HG03280 (cell line): ENCODE data around the gene NUP85.
"Not testable (repeated sequence)": the region's sequence is repeated elsewhere in the genome, so short reads cannot be mapped to it uniquely, and the experiment has no call there.

Experiments
- ATAC-seq: cut with Tn5 transposase; IDR thresholded peaks from one replicate; pipeline ENCODE4 v1.9.1; 2021; ENCODE audit warnings: mild to moderate bottlenecking, moderate library complexity; ENCODE audit not compliant: unreplicated experiment

The NUP85 gene

DNA sequence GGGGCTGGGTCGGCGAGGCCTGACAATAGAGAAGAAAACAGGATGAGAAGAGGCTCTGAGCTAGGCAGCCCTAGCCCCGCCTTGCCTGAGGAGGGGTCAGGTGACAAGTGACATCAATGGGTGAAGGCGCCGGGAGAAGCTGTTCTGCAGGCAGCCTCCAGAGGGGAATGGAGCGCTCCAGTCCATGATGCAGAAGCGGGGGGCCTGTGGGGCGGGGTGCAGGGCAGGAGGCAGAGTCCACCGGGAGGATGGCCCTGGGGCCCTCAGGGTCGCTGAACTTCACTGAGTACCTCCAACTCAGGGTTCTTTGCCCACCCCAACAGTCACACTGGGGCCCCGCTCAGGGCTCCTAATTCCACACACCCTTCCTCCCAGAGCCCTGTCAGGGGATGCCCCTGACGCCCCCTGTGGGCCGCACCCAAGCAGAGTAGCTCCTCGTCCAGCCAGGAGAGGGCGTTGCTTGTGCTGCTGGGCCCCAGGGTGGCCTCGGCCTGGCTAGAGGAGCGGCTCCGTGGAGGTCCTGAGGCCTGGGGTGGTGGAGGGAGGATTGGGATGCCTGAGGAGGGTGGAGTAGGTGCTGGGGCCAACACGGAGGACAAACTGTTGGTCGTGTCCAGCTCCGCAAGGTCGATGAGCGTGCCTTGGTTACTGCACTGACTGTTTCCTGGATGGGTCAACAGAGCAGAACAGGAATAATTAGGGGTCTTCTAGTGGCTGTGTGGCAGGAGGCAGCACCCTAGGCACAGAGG is 35.1 kb downstream of the NUP85 start:
- no peak for ATAC-seq

DNA sequence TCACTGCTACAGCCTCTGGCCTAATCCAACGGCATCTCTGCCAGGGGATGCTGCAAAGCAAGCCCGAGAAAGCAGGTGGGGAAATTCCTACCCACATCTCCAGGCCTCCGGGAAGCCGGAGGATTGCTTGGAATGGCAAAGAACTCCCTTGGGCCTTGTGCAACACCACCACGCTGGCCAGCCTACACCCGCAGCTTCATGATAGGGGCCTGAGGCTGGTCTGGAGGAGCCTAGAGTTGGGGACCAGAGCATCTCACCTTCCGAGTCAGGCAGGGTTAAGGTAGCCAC is 35.6 kb downstream of the NUP85 start:
- no peak for ATAC-seq

DNA sequence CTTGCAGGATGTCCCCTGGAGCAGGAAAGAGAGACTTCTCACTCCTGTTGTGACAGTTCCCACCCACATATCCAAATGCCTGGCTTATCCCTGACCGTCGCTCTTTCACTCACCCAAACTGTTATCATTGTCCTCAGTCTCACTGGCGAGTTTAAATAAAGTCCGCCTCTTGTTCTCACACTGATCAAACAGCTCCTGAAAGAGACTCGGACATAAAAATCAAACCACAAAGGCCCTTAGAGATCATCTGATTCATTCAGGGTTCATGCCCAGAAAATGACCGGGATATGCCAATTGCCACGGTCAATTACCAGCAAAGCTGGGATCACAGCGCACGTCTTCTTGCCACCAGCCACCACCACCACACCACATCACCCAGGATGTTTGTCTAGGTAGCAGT is 36.0 kb downstream of the NUP85 start:
- no peak for ATAC-seq

DNA sequence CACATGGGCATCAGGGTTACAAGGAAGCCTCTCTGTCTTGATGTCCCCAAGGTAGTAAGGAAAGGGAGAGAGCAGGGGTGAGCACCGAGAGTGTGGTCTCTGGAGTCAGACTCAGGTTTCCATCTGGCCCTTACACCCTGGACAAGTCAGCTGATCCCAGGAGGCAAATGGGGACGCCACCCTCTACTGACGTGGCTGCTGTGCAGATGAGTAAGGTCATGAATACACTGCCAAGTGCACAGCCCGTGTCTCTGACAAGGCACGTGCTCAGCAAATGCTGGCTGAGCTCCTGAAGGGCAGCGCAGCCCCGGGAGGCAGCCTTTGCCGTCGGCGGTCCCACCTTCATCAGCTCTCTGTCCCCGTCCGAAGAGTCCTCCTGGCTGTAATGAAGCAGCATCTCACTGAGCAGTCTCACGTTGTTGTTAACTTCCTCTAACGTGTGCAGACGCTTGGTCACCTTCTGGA is 36.5 kb downstream of the NUP85 start:
- no peak for ATAC-seq

DNA sequence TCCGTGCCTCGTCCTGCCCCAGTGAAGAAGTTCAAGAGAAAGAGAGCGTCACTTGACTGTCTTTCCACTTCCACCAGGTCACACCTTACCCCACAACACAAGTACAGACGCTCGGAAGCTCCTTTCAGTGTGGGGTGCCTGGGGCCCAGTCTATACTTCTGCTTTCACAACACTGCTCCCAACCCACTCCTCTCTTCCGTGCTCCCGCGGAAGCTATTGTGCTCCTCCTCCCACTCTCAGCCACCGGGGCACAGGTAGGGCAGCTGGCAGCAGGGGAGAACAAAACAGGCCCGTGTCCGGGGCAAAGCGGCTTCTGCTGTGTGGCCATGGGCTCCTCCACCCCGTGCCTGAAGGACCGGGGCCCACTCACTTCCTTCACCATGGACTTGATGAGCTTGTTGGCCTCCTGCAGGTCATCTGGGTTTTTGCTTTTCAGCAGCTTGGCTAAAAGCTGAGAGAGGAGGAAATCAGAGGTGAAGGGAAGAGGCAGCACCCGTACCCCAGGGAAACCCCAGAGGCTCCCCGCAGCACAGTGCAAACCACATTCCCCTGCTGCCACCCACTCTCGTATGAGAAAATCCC is 37.1 kb downstream of the NUP85 start:
- ATAC-seq = no peak

DNA sequence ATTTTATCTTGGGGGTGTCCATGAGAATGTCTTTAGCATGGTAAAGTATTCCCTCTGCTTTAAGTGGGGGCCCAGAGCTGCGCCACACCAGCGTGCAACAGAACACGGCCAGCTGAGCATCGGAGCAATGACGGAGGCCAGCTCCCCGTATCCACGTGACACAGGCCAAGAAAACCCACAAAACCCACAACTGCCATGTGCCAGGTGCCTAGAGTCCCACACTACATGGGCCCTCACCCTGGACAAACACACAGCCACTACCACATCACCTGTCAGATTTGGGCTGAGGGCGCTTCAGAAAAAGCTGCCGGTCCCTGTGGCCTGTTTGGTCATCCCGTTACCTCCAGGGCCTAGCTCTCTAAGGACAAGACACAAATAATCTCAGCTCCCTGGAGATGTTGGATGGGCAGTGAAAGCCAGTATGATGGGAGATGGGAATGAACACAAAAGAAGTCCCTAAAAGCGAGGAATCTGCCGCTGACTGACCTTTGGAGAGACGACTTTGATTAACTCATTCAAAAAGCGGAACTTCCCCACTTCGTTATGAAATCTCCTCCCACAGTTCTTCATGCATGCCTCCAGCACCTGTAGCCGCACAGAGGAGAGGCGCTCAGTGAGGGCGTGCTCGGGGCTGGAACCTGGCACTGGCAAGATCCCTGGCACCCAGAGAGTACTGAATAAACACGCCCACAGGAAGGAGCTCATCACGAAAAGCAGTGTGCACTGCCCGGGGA is 38.8 kb downstream of the NUP85 start:
- ATAC-seq = no peak

DNA sequence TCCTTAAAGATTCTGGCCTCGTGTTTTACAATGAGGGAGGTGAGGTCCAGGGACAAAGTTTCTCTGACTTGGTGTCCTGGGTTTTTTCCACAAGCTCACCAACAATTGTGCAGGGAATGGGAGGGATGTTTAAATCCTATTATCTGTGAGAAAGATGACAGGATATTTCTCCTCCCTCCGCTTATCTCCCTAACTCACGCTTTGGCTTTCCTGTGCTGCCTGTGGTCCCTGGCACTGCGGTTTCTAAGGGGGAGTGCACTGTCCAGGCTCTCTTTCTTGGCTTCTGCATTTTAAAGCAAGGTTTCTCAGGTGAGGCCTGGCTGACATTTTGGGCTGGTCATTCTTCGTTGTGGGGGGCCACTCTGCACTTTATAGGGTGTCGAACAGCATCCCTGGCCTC is 39.5 kb downstream of the NUP85 start:
- no peak for ATAC-seq

DNA sequence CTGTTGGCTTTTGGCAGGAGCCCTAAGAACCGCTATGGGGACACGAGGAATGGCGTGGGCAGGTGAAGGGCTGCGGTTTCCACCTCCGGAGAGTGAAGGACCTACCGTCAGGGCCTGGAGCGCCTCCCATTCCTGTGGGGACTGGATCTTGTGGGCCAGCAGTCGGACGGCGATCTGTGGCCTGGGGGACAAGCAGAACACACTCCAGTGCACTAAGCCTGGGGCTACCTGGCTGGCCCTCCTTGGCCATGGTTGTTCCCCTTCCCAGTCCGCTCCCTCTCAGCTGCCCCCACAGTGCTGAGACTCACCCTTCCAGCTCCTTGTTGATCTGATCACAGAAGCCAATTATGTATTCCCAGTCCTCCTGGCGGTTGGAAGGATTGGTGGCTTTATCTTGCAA is 40.9 kb downstream of the NUP85 start:
- ATAC-seq = no peak

DNA sequence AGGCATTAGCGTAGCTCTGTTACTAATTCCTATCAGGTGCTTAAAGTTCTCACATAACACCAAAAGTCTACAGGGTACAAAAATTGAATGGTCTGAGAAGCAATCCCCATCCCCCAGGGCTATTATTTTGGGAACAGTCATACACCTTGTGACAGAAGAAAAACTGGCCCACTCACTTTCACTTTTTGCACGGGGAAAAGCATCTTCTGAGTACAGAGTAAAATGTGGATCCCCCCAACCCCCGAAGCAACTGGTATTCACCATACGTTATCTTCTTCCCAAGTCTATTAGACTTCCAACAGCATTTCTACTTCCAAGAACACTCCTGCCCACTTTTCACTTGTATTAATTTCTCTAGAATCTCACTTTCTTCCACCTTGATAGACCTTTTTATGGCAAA is 44.1 kb downstream of the NUP85 start:
- no peak for ATAC-seq

DNA sequence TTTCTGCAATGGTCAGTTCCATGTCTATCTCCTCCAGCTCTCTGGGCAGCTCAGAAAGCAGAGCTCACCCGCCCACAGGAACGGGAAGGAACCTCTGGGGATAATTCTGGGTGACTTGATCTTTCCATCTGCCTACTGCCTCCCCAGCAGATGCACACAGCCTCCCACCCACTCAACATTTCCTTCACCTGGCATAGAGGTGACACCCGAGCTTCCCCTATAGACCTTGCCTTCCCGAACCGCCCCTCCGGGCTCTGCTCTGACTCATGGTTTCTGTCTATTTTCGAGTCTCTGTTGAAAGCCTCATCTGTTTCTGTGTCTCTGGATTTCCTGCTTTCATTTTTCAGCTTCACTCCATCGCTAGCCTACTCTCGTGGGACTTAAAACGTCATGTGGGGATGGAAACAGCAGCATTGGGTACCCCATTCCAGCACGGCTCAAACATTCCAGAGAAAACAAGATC is 44.6 kb downstream of the NUP85 start:
- ATAC-seq = peak; percentile 88

DNA sequence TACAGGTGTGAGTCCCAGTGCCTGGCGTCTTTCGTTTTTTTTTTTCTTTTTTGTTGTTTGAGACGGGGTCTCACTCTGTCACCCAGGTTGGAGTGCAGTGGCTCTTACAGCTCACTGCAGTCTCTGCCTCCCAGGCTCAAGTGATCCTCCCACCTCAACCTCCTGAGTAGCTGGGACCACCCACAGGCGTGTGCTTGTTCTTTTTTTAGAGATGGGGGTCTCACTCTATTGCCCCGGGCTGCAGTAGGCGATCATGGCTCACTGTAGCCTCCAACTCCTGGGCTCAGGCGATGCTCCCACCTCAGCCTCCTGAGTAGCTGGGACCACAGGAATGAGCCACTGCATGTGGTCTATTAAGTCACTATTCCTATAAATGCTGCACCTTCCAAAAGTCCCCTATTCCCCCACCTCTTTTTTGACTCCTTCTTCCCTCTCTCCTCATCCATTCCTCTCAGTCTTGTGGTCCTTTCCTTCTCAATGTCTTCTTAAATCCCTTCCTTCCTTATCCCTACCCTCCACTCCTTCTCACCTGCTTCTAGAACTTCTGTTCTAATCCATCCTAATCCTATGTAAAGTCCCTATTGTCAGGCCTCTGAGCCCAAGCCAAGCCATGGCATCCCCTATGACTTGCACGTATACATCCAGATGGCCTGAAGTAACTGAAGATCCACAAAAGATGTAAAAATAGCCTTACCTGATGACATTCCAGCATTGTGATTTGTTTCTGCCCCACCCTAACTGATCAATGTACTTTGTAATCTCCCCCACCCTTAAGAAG is 46.7 kb downstream of the NUP85 start:
- no peak for ATAC-seq

DNA sequence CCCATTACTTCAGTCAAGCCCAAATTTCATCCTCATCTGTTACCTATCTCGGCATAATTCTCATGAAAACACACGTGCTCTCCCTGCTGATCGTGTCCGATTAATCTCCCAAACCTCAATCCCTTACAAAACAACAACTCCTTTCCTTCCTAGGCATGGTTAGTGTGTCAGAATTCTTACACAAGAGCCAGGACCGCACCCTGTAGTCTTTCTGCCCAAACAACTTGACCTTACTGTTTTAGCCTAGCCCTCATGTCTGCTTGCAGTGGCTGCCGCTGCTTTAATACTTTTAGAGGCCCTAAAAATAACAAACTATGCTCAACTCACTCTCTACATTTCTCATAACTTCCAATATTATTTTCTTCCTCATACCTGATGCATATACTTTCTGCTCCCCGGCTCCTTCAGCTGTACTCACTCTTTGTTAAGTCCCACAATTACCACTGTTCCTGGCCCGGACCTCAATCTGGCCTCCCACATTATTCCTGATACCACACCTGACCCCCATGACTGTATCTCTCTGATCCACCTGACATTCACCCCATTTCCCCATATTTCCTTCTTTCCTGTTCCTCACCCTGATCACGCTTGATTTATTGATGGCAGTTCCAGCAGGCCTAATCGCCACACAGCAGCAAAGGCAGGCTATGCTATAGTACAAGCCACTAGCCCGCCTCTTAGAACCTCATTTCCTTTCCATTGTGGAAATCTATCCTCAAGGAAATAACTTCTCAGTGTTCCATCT is 50.6 kb downstream of the NUP85 start:
- not testable (repeated sequence) for ATAC-seq

DNA sequence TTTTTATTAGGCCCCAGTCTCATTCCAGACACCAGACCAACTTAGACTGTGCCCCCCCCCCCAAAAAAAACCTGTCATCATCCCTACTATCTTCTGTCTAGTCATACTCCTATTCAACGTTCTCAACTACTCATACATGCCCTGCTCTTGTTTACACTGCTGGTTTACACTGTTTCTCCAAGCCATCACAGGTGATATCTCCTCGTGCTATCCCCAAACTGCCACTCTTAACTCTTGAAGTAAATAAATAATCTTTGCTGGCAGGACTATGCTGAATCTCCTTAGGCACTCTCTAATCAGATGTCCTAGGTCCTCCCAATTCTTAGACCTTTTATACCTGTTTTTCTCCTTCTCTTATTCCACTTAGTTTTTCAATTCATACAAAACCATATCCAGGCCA is 51.7 kb downstream of the NUP85 start:
- ATAC-seq = not testable (repeated sequence)

DNA sequence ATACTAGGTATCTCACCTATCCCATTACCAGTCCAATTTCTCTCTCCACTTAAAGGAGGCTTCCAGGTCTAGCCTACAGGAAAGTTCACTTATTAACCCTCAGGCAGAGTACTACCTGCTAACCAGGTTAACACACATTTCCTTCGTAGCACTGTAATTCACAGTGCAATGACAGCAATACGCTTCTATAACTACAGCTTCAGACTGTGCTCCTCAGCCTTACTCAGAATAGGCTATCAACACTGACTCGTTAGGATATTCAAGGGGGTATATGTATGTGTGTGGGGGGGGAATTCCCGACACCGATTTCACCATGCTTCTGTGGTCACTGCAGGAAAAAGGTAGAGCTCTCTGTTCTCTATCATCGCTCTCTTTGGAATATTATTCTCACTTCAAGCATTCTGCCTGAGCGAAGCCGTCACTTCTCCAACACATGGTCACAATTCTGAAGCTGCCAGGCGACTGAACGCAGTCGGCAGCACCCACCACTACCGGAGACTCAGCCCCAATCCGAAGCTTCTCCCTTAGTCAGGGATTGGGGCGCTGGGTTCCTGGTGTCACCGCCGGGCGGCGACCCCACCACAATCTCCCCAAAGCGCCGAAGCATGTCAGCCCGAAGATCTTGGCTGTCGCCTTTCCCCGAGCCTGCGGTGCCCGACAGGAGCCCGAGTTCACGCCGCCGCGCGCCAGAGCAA is 55.3 kb downstream of the NUP85 start:
- peak; percentile 24 for ATAC-seq

DNA sequence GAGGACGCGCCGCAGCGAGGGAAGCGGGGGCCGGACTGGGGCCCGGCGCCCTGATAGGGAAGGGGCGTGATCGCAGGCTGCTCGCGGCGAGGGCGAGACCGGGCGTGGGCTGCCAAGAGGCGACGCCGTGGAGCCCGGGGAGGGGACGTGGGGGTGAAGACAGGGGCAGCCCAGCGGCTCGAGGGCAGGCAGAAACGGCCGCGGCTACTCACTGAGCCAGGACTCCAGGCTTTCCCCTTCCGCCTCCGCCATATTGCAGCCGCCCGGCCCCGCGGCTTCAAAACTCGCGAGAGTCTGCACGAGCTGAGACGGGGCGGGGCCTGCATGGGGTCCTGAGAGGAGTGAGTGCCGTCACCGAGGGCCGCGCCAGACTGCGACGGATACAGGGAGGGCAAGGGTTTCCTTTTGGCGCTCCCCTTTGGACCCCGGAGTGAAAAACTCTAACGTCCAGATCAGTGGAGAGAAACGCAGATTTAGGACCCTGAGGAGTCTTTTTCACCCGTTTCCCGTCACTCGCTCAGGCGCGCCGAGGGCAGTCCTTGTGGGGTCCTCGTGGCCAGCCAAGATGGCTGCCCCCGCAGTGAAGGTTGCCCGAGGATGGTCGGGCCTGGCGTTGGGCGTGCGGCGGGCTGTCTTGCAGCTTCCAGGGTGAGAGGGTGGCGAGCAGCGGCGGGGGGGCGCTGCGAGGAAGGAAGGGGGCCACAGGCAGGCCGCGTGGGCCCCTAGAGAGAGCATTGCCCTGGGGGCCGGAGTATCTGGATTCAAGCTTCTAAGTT is 56.0 kb downstream of the NUP85 start, which contains the start of the genes GGA3 and MRPS7:
Gene GGA3, minus strand, starts transcription at position 271 of the 776 bp plus-strand sequence. Its CDS starts 19 bp downstream, at position 252.
Gene MRPS7, plus strand, starts transcription at position 544 of the 776 bp plus-strand sequence. Its CDS starts 22 bp downstream, at position 566.
- ATAC-seq = peak; percentile 87

DNA sequence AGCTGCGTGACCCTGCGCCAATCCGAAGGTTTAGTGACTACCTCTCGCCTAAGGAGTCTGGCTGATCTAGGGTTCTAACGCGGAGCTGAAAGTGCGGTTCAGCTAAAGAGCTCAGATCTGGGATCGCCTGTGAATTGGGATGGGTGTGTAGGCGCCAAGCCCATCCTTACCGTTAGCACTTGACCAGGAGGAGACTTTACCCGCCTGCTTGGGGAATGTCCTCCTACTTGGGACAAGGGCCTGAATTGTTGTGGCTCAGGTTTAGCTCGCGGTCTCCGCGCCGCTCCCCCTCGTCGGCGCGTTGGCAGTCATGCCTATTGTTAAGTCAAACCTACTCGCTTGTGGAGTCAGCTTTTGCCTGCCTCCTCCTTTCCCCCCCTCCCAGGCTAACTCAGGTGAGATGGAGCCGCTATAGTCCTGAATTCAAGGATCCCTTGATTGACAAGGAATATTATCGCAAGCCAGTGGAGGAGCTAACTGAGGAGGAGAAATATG is 56.7 kb downstream of the NUP85 start:
- no peak for ATAC-seq

DNA sequence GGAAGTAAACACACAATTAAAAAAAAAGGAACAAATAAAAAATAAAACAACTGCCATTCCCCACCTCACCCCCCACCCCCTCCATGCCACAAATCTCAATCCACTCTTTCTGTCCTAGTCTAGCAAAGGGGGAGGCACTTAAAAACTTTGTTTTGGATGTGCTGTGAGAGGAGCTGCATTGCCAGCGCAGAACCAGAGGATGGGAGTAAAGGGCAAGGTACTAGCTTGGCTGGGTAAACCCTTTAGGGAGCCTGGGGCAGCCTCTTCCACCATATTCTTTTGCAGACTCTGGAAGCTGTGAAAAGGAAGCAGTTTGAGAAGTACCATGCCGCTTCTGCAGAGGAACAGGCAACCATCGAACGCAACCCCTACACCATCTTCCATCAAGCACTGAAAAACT is 57.6 kb downstream of the NUP85 start:
- no peak for ATAC-seq

DNA sequence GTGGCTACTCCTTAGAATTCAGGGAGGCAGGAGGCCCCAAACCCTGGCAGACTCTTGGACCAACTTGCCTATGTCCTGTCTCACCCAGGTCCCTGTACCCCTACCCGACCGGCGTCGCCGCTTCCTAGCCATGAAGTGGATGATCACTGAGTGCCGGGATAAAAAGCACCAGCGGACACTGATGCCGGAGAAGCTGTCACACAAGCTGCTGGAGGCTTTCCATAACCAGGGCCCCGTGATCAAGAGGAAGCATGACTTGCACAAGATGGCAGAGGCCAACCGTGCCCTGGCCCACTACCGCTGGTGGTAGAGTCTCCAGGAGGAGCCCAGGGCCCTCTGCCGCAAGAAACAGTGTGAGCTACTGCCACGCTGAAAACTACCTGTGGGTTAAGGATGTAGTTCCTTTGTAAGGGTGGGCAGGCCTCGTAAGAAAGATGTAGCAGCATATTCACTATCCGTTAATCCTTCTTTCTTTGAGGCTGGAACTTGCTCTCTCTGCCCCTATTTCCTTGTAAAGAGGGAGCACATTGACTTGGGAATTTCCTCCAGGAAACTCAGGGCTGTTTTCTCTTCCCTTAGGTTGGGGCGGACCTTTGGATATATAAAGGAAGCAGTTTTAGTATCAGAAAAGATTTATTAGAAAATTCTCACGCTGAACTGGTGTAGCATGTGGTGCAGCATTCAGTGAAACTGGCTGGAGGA is 60.3 kb downstream of the NUP85 start:
- ATAC-seq = no peak
